HG02852 (cell line): Measurements from ENCODE around the gene SLC2A10.

Experiments used
- ATAC-seq: cut with Tn5 transposase; IDR thresholded peaks from one replicate; pipeline ENCODE4 v1.9.1; 2021; ENCODE audit warnings: mild to moderate bottlenecking, moderate library complexity; ENCODE audit not compliant: unreplicated experiment

SLC2A10 gene

GRCh38 chr20:46681032-46681854 lies 28.2 kb upstream of the SLC2A10 start:
- no peak for ATAC-seq

GRCh38 chr20:46682063-46682821 lies 27.2 kb upstream of the SLC2A10 start:
- no peak for ATAC-seq

GRCh38 chr20:46683011-46683667 lies 26.3 kb upstream of the SLC2A10 start:
- ATAC-seq, result no peak

DNA sequence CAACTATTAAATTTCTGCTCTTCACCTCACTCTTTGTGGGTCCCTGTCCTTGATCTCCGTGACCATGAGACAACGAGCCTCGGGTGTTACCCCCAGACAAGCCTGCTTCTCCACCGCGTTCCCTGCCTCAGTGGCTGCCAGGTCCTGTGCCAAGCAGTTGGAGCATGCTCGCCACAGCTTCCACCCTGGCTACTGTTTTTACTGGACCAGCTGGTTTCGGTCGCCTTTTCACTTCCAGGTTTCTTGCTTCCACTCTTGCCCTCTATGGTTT lies 25.8 kb upstream of the SLC2A10 start:
- ATAC-seq, result no peak

DNA sequence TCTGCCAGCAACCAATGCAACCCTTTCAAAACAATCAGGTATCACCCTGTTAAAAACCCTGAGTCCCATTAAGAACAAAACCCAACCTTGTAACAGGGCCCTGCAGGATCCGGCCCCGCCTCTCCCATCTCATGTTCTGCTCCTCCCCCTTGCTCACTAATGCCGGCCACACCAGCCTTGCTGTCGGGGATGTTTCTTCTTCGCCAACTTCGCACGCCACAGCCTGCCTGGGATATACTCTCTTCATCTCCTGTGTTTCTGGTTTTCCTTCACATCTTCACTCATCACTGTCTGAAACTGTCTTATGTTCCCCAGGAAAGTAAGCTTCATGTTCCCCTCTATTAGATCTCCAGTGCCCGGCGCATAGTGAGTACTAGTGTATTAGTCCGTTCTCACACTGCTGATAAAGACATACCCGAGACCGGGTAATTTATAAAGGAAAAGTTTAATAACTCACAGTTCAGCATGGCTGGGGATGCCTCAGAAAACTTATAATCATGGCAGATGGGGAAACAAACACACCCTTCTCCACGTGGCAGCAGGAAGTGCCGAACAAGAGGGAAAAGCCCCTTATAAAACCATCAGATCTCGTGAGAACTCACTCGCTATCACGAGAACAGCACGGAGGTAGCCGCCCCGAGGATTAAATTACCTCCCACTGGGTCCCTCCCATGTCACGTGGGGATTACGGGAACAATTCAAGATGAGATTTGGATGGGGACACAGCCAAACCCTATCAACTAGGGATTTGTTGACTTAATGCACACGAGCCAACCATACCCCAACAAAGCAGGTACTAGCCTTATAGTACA lies 25.3 kb upstream of the SLC2A10 start:
- ATAC-seq, result no peak

GRCh38 chr20:46688151-46689081 lies 21.0 kb upstream of the SLC2A10 start:
- ATAC-seq, result no peak

- ATAC-seq, result peak; percentile 93
These were observed 20.2 kb upstream of the SLC2A10 start, which contains the start of gene TP53RK for GRCh38 chr20:46689082-46689753. Gene TP53RK (minus strand): TSS chr20:46689444. CDS start chr20:46689414, 30 bp downstream.

- ATAC-seq, result no peak
These were observed 19.7 kb upstream of the SLC2A10 start for GRCh38 chr20:46689754-46690085.

DNA sequence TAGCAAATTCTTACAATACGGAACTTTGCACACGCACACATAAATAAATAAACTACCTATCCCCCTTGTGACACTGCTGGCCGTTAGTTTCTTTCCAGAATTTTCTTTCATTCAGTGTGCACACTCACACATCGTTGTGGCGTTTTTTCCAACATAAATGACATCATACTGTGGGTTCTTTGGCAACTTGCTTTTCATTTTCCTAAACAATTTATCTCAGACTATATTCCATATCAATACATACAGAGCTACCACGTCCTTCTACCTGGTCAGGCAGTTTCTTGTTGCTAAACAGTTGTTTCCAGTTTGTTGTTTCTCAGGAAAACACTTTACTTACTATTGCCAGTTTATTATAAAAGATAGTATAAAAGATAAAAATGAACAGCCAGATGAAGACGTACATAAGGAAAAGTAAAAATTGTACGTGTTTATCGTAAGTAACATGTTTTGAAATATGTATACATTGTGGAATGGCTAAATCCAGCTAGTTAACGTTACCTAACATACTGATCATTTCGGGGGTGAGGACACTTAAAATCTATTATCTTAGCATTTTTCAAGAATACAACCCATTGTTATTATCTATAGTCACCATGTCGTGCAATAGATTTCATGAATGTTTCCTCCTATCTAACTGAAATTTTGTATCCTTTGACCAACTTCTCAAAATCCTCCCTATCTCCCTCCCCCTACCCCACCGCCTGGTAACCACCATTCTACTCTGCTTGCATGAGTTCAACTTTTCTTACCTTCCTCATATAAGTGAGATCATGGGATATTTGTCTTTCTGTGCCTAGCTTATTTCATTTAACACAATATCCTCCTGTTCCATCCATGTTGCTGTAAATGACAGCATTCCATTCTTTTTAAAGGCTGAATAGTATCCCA lies 19.0 kb upstream of the SLC2A10 start:
- no peak for ATAC-seq

- ATAC-seq, result no peak
These were observed 18.3 kb upstream of the SLC2A10 start for GRCh38 chr20:46691196-46691595.

DNA sequence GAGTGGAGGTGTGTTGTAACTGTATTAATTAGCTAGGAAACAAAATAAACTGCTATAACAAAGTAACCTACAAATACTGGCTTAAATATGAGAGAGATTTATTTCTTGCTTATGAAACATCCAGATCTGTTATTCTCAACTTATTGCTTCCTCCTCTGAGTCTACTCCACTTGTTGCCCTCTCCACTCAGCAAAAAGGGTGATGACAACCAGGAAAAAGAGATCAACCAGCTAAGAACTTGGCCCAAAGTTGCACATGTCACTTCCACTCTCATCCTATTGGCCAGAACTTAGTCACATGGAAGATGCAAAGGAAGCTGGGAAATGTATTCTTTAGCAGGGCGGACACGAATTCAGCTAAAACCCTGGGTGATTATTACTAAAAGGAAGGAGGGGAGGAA lies 15.0 kb upstream of the SLC2A10 start:
- no peak for ATAC-seq

- no peak for ATAC-seq
These were observed 13.6 kb upstream of the SLC2A10 start for GRCh38 chr20:46695892-46696291.

DNA sequence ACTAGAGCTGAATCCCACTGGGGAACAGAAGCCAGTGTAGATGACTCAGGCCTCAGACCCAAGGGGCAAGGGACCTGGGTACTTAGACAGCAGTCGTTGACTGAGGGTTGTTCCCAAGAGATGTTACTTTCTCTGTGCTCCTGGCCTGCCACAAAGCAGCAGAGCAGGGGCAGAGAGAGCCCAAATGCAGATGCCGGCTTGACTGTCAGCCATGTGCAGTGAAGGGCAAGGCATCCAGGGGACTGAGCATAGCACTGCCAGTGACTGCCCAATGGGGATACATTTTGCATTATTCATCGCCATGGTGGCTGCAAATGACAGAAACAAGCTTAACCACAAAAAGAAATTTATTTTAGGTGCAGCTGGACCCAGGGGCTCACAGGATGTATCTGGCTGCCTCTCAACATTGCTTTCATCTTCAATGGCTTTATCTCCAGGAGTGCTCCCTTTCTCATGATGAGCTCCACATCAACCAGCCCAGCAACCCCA lies 12.6 kb upstream of the SLC2A10 start:
- ATAC-seq, result no peak

DNA sequence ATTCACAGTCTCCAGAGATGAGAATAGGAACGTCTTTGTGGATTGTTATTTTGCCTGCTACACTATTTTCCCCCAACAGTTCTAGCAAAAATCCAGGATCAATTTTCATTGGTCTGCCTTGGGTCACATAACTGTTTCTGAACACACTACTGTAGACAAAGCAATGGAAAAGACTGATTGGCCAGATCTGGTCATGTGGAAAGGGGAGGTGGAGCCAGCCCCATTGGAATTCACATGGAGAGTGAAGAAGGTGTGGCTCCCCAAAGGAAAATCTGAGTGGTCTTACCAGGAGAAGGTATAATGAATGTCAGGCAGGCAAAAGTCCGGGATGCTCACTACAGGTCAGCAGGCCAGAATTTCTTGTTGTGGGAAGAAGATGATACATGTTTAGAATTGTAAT lies 10.7 kb upstream of the SLC2A10 start:
- no peak for ATAC-seq

DNA sequence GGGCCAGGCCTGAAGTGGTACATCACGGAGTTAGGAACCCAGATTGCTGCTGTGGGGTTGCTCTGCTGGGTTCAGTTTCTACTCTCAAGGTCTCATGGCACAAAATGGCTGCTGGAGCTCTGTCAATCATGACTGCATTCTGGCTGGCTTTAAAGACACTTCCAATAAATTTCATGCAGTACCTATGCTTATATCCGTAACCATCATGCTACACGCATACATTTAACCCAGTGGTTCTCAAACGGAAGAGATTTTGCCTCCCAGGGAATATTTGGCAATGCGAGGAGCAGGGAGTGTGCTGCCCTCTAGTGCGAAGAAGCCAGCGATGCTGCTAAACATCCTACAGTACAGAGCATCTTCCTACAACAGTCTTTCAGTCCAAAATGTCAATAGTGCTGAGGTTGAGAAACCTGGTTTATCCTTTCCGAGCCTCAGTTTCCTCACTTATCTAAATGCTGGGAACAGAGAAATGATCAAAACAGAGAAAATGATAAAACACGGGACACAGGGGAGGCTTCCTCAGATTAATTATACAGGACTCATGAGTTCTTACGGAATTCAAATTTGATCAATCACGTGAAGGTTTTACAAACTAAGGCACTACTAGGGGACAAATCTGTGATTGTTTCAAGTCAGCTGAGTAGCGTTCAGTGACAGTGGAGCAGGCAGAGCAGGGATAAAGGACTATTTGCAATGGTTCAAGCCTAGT lies 9.6 kb upstream of the SLC2A10 start:
- no peak for ATAC-seq

GRCh38 chr20:46700481-46700880 lies 9.0 kb upstream of the SLC2A10 start:
- ATAC-seq, result no peak

GRCh38 chr20:46701057-46701456 lies 8.4 kb upstream of the SLC2A10 start:
- no peak for ATAC-seq

GRCh38 chr20:46701556-46701955 lies 7.9 kb upstream of the SLC2A10 start:
- no peak for ATAC-seq
